NCI-H2029 treated with DMSO at 0.1 percent for 48 hours (cell line): ENCODE data around the gene OR13J1.
"Not testable (repeated sequence)": the region's sequence is repeated elsewhere in the genome, so short reads cannot be mapped to it uniquely, and the experiment has no call there.

Source experiments
- DNase-seq: peaks from one replicate; lab custom pipeline; 2025; lab: John Stamatoyannopoulos, UW

Gene OR13J1

DNA sequence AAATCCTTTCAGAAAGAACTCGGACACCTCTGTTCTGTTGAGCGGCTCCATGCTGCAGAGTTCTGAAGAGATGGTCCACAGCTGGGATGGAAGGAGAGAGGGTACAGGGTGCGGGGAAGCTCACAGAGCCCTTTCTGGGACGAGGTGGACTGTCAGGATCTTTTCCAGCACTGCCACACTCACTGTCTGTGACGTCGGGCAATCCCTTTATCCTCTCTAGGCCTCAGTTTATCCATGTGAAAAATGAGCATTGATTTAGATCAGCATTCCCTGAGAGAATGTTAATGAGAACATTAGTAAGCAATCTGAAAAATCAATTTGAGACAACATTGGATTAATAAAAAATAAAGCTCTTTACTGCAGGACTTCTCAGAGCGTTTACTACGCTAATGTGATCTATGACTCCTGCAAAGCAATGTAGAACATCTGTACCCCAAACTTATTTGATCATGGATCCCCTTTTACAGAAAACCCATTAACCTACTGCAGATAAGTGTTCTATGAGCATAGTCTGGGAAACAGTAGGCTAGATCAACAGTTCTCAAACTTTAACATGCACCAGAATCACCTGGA, at the start of gene OR13J1:
OR13J1 (minus strand) TSS at position 51 of the 573 bp plus-strand sequence; CDS start at position 51, 0 bp downstream.
- no peak for DNase-seq

DNA sequence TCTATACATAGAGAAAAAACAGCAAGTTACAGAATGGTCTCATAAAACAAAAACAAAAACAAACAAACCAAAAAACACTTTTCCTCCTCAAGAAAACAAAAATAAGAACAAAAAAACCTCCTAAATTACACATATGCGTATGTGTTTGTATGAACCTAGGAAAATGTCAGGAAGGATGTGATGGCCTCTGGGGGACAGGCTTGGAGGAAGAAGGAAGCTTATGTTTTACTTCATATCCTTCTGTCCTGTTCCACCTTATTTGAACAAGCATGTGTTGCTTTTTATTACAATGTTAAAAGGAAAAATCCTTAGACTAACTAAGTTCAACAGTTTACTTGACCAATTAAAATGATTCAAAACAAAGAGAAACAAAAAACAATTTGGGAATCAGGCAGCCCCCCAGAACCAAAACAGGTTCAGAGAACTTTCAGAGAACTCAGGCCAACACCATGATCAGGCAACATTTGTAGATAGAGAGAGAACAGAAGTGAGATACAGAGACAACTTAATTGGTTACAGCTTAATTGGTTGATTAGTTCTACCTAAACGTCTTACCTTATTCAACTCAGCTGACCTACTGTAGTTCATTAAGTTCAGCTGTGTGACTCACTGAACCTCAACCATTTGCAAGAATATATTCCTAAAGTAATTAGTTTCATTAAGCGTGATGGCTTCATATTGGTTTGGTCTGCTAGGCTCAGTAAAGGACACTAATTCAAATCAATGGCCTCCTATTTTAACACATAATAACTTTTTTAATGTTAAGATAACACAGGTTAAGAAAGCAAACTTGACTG, 49.2 kb upstream of the OR13J1 start:
- DNase-seq: no peak

DNA sequence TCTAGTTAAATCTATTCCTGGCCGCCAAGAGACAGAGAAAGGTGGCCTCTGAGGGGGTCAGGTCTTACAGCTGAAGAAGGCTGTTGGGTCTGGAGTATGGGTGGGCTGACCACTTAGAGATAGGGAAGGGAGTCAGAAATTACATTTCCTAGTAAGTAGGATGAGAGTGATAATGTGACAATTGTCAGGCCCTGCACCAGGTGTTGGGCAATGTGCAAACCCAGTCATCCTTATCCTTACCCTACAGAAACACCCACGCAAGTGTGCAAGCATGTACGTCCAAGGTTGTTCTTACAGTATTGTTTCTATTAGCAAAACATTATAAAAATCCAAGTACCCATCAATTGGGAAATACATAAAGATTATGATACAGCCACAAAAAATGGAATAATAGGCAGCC, 48.6 kb upstream of the OR13J1 start:
- DNase-seq: no peak

DNA sequence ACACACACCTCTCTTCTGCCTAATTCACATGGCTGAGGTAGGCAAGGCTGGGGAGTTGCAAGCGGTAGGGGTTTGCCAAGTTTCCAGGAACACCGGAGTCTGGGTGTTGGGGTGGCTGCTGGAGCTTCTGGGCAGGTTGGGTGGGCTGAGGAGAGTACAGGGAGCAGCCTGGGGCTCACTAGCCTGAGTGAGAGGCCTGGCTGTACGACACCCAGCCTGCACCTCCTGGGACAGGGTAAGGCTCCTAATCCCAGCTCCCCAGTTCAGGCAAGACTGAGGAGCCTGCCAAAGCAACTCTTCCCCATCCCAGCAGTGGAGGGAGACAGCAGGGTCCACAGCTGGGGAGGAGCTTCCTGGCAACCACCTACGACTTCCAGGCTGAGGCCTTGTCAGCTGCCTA, 47.1 kb upstream of the OR13J1 start:
- no peak for DNase-seq

- DNase-seq: no peak
Measured at GRCh38 chr9:35915681-35916294, 45.6 kb upstream of the OR13J1 start.

DNA sequence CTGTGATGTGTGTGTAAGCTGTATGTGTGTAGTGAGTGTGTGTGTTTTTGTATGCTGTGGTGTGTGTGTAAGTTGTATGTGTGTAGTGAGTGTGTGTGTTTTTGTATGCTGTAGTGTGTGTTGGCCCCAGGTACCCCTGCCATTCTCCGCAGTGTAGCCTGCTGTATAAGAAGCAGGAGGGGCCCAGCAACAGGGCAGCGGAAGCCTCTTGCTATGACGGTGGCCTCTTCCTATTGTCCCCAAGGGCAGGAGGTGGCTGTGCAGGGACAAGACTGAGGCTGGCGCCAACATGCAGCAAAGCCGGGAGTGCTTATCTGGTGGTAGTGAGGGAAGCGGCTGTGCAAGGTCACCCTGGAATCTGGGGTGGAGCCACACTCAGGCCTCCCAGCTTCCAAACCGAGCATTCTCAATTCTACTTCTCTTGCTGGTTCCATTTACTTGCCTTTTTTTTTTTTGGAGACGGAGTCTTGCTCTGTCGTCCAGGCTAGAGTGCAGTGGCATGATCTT, 44.2 kb upstream of the OR13J1 start:
- no peak for DNase-seq

DNA sequence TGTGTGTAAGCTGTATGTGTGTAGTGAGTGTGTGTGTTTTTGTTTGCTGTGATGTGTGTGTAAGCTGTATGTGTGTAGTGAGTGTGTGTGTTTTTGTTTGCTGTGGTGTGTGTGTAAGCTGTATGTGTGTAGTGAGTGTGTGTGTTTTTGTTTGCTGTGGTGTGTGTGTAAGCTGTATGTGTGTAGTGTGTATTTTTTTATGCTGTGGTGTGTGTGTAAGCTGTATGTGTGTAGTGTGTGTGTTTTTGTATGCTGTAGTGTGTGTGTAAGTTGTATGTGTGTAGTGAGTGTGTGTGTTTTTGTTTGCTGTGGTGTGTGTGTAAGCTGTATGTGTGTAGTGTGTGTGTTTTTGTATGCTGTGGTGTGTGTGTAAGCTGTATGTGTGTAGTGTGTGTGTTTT, 43.2 kb upstream of the OR13J1 start:
- DNase-seq: not testable (repeated sequence)

- DNase-seq: no peak
Measured at GRCh38 chr9:35912791-35913400, 42.7 kb upstream of the OR13J1 start.

- no peak for DNase-seq
Measured at GRCh38 chr9:35911690-35912089, 41.5 kb upstream of the OR13J1 start.

GRCh38 chr9:35910613-35911359, 40.6 kb upstream of the OR13J1 start:
- DNase-seq: peak; percentile 41

DNA sequence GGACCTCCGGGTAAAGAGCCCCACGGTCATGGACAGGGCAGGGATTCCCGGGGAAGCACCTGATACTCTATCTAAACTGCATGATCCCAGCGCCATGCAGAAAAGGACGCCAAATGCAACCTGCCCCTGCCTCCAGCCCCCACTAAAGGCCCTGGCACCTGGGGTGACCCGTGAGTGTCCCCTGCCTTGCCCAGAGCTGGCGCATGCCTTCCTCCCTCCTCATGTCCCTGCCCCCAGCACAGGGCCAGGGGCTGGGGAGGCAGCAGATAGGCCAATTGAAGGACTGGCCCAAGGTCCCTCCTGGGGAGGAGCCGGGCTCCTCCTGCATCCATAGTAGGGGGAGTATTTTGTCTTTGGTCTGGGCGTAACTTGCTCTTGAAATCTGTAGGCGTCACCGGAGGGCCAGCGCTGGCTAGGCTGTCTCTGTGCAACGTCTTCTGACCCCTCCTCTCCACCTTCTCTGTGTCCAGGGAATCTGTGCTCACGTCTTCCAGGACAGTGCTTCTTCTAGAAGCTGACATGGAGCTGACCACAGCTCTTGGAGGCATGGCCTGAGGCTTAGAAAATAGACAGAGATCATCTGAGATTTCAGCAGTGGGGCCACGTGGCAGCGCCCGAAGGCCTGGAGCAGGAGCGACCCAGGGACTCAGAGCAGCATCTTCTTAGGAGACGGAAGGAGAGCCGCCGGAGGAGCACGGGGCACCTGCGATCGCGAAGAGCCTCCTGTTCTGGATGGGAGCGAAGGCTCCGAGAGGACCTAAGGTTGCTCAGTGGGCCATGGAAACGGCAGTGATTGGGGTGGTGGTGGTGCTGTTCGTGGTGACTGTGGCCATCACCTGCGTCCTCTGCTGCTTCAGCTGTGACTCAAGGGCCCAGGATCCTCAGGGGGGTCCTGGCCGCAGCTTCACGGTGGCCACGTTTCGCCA, 39.7 kb upstream of the OR13J1 start:
- DNase-seq: no peak

- no peak for DNase-seq
Measured at GRCh38 chr9:35909274-35909673, 39.1 kb upstream of the OR13J1 start, which contains the start of gene SPAAR. Gene SPAAR (plus strand): TSS chr9:35909490. CDS start chr9:35910464, 974 bp downstream.

DNA sequence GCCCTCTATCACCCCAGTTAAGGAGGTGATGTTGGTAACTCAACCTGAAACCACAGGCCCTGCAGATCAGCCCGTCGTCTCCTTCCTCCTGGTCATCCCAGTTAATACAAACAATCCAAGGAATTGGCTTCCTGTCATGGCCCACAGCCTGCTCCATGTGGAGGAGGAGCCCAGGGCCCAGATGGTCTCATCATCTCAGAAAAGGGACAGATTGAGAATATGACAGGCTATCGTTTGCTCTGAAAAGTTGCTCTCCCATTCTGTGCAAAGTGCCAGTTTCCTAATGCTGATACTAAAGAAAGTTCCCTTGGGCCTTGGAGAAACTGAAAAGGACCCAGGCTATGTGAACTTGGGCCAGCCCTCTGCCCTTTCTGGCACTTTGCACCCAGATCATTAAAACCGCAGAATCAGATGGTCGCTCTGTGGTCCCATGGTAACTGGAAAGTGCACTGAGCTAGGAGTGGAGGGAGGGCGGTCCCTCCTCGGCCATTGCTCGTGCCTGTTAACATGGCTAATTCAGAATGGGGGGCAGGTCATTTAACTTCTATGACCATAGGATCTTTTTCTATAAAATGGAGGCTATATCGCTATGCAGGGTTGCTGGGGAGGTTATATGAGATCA, 38.4 kb upstream of the OR13J1 start:
- no peak for DNase-seq

DNA sequence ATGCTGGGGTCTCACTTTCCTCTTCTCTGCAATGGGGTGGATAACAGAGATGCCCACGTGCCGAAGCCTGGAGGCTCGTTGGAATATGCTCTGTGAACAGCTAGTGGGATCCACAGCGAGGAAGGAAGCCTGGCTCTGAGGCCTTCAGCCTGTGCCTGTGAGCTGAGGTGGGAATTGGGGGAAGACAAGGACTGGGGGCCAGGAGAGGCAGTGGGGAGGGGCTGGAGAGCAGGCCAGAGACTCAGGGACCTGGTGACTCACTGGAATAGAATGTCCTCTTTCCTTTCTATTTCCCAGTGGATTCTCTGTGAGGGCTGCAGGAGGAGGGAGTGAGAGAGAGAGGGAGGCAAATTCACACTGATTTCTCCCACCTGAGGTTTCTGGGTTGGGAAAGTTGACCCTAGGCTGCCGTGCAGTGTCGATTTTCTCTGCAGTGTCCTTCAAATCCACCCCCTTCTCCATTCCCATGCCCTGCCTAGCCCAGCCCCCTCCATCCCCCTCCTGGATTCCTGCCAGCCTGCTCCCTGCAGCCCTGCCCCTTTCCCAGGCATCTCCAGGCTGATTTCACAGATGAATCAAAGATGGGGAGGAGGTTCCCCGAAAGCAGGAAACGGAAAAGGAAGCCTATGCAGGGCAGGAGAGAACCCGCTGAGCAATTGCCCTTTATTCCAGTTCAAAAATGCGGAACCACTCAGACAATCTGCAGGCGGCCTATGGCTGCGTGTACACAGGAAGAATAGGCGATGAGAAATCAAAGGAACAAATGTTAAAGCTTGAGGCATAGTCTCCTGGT, 37.7 kb upstream of the OR13J1 start:
- peak; percentile 21 for DNase-seq

GRCh38 chr9:35906923-35907699, 36.9 kb upstream of the OR13J1 start:
- peak; percentile 6 for DNase-seq

DNA sequence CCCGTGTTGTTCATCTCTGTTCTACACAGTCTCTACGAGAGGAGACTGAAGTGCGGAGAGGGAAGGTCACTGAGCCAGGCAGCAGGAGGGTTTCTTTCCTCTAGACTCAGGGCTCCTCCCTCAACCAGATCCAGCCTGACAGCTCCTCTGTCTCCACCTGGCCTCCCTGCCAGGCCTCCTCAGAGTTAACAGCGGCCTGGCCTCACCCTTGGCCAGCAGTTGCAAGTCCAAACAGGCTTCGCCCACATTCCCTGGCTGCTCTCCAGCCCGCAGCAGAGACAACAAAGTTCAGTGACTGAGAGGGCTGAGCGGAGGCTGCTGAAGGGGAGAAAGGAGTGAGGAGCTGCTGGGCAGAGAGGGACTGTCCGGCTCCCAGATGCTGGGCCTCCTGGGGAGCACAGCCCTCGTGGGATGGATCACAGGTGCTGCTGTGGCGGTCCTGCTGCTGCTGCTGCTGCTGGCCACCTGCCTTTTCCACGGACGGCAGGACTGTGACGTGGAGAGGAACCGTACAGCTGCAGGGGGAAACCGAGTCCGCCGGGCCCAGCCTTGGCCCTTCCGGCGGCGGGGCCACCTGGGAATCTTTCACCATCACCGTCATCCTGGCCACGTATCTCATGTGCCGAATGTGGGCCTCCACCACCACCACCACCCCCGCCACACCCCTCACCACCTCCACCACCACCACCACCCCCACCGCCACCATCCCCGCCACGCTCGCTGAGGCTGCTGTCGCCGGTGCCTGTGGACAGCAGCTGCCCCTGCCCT, 35.9 kb upstream of the OR13J1 start, which contains the start of gene HRCT1:
HRCT1 (plus strand) TSS at position 291 of the 768 bp plus-strand sequence; CDS start at position 377, 86 bp downstream.
- peak; percentile 87 for DNase-seq

- no peak for DNase-seq
Measured at GRCh38 chr9:35905051-35905781, 35.0 kb upstream of the OR13J1 start.
